Measurements from ENCODE around the gene CSNK2A3. TPM values are rescaled to one million over a fixed set of nuclear protein-coding genes. Genes with fewer than 3 reads are reported as not detected.

Gene CSNK2A3
- total and polyA plus RNA-seq, 2 of the 13 experiments (the other 11 are each of a cell fraction or from before 2014, with no cell fraction given): 1.7 to 3.5 TPM

GRCh38 chr11:11397781-11398180, 44.7 kb upstream of the CSNK2A3 start:
- ChIA-PET POLR2A (no interaction called here), CTCF (ENCODE audit: low intra/inter-chr PET ratio, low total read pairs) (no interaction called here)
- H4K20me1 ChIP-seq (ENCODE audit: insufficient read depth, low read length): no peaks in the 10 kb centered on the region
- peaks cover 0 to 2% of the 10 kb centered on the region in 2 experiments; a peak in 2 of 5 replicates for H3K27me3 ChIP-seq (ENCODE audit: control insufficient read depth in 1 of 2, insufficient read depth in 2 of 2, low read length in 2 of 2)
- no peak overlapping the region for H3K4me2 ChIP-seq (ENCODE audit: low read depth, low read length)
- 33% methylated on average over 3 of the region's 3 CpGs for WGBS (ENCODE audit: low lambda C conversion rate)
- intact Hi-C loops (cut with micrococcal nuclease; ENCODE audit: unreplicated experiment): no loop called here
- no peaks in the 10 kb centered on the region for H3K36me3 ChIP-seq (replicated peaks in 1 of 2; ENCODE audit: control insufficient read depth in 1 of 2, insufficient read depth in 2 of 2, low read length in 2 of 2)
- BruUV-seq (replicated peaks): no TSS peak
- H3K4me3 ChIP-seq (replicated peaks in 1 of 3; ENCODE audit: insufficient read depth in 1 of 3, low read depth in 2 of 3, low read length in 3 of 3): no peak overlapping the region
- TF ChIP-seq ZHX1 (CRISPR knock-in tag; IDR thresholded peaks at IDR 0.05; ENCODE audit: low read depth) (no peak), HNF1B (CRISPR knock-in tag; IDR thresholded peaks at IDR 0.05) (no peak), ZNF296 (CRISPR knock-in tag; conservative IDR thresholded peaks at IDR 0.05) (no peak), KAT2B (IDR thresholded peaks at IDR 0.05; ENCODE audit: borderline replicate concordance, low read depth, low read length) (no peak), ZNF451 (CRISPR knock-in tag; IDR thresholded peaks at IDR 0.05) (no peak), KDM2A (CRISPR knock-in tag; IDR thresholded peaks at IDR 0.05; ENCODE audit: borderline replicate concordance, low read depth) (no peak)
- DNase-seq (ENCODE audit: low spot score) (no peak), FAIRE-seq (no peak), ATAC-seq (no peak)
- H3K27ac ChIP-seq (ENCODE audit: extremely low read length, insufficient read depth, low read length): no peak overlapping the region
- H3K79me2 ChIP-seq (ENCODE audit: insufficient read depth, low read length): no peaks in the 10 kb centered on the region
- no peak overlapping the region for H2AFZ ChIP-seq (ENCODE audit: low read length)
- no peaks in the 10 kb centered on the region for H3K4me1 ChIP-seq (ENCODE audit: insufficient read depth, low read length)
- H3K9me3 ChIP-seq (ENCODE audit: low read length): no peaks in the 10 kb centered on the region
- H3K9ac ChIP-seq (ENCODE audit: insufficient read depth, low read depth, low read length): no peak overlapping the region
- in situ Hi-C loops (cut with HindIII; ENCODE audit: extremely low pct_ligation_motif_present, low pct_unique_long_range_greater_than_20kb): no loop called here

Measured in HepG2 (cell line).